Stimulated activated CD4-positive, alpha-beta T cell treated with anti-CD3 and anti-CD28 coated beads, Interleukin-15, amount 100 ng/mL, for 48 hours (primary cell): ENCODE data around the gene LARP6.
"Not testable (repeated sequence)": the region's sequence is repeated elsewhere in the genome, so short reads cannot be mapped to it uniquely, and the experiment has no call there.

Experiments
- DNase-seq, 2 donors: peaks; one replicate each; pipeline ENCODE4 v3.0.0-alpha.2; 2020; ENCODE audit warnings: low read depth in 2 of 2

Gene LARP6

DNA sequence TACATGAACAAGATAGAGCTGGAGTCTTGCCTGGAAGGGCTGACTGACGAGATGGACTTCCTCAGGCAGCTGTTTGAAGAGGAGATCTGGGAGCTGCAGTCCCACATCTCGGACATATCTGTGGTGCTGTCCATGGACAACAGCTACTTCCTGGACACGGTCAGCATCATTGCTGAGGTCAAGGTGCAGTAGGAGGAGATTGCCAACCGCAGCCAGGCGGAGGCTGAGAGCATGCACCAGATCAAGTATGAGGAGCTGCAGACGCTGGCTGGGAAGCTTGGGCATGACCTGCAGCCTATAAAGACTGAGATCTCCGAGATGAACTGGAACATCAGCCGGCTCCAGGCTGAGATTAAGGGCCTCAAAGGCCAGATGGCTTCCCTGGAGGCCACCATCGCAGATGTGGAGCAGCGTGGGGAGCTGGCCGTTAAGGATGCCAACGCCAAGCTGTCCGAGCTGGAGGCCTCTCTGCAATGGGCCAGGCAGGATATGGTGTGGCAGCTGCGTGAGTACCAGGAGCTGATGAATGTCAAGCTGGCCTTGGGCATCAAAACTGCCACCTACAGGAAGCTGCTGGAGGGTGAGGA, 5.5 kb upstream of the LARP6 start:
- DNase-seq, result no peak

DNA sequence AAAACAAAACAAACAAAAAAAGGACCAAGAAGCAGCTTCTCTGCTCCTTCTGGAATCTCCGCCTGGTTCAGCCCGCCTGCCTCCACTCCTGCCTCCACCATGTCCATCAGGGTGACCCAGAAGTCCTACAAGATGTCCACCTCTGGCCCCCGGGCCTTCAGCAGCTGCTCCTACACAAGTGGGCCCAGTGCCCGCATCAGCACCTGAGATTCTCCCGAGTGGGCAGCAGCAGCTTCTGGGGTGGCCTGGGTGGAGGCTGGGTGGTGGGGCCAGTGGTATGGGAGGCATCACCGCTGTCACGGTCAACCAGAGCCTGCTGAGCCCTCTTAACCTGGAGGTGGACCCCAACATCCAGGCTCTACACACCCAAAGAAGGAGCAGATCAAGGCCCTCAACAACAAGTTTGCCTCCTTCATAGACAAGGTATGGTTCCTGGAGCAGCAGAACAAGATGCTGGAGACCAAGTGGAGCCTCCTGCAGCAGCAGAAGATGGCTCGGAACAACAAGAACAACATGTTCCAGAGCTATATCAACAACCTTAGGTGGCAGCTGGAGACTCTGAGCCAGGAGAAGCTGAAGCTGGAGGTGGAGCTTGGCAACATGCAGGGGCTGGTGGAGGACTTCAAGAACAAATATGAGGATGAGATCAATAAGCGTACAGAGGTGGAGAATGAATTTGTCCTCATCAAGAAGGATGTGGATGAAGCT, 4.8 kb upstream of the LARP6 start:
- DNase-seq, result not testable (repeated sequence)

DNA sequence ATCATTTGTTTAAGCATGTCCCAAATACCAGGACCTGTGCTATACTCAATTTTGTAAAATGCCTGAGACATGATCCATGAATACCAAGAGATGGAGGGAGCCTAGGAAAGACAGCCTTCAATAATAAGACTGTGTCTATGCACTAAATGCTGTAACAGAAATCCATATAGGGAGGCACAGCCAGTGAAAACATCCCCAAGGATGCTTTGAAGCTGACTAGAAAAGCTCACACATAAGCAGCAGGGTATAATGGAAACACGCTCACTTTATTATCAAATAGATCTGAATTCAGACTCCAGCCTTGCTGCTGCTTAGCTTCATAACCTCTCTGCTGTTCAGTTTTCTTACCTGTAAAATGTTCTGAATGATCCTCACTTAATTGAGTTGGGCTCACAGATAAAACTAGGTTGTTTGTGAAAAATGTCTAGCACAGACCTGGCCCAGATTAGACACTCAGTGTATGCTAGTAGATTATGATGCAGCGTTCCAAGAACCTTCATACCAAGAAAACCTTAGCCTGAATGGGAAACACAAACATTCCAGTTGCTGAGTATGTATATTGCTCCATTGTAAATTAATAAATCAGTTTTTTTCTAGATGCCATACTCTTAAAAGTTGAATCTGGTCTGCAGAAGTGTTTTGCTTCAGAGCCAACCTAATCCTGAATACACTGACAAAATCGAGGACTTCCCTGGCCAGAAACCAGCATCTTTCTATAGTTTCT, 3.8 kb upstream of the LARP6 start:
- no peak for DNase-seq

DNA sequence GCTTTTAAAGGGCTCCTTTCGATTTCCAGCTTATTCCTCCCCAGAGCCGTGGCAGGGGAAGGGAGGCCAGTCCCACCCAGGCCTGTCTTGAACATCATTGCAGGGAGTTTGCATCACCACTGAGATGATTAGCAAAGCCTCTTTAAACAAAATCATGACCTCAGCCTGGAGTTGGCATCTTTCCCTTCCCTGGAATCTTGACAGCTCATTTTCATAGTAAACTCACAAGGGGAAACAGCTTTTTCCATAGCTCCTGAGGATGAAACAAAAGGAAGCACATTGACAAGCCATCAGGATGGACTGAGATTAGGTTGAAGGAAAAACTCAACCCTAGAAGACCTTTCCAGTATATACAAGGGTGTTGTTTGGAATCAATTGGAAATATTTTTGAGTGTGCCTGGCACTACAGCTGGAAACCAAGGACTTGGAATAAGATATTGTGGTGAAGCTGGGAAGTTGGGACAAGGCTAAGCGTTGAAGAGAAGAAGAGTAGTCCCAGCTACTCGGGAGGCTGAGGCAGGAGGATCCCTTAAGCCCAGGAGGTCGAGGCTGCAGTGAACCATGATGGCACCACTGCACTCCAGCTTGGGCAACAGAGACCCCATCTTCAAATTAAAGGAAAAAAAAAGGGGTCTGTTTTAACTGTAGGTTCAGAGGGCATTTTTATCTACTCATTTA, 3.1 kb upstream of the LARP6 start:
- no peak for DNase-seq

DNA sequence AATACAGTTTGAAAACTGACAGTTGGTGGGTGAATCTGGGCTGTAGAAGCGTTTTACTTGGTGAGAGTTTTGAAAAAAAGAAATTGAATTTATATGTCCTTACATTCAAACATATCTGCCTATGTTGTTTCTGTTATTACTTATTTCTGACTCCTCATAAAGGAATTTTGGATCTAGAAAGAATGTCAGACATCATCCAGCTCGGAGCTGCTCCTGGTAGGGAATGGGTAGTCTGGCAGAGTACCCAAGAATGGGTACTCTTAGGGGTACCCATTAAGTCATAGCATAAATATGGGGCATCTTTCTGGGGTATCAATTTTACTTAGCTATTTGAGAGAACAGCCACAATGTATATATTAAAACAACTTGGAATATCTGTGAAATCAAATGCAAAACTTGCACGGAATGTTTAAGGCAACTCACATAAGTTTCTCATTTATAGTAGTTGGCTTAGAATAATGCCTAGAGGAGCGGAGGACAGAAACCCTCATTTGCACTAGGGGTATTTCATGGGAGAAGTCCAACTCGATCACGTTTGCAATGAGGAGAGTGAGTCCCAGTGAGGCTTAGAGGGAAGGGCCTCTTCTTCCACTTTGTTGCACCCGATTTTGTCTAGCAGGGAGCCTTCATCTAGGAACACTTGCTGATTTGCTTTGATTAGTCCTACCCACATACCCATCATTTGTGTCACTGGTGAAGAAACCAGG, 2.4 kb upstream of the LARP6 start:
- no peak for DNase-seq

DNA sequence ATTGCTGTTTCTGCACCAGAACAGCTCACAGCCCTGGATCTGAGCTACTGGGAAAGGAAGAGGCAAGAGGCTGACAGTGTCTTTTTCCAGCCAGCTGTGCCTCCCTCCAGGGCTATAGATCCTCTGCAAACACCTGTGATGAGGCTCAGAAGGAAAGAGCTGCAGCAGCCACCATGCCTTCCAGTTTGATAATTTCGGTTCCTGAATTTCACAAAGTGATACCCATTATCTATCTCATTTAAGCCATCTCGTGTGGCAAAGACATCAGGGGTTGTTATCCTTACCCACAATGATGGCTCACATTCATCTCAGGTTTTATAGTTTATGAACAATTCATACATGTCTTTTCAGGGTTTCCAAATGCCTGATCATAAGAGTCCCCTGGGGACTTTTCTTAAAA, 1.8 kb upstream of the LARP6 start:
- no peak for DNase-seq

DNA sequence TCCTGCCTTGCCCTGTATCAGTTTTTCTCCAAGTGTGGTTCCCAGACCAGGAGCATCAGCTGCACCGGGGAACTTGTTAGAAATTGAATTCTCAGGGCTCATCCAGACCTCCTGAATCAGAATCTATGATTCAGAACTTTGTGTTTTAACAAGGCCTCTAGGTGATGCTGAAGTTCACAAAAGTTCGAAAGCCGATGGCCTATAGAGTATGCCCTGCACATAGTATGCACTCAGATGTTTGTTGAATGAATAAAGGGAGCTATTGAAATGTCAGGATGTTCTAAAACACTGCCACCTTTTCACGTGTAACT, 664 bp upstream of the LARP6 start:
- no peak for DNase-seq

DNA sequence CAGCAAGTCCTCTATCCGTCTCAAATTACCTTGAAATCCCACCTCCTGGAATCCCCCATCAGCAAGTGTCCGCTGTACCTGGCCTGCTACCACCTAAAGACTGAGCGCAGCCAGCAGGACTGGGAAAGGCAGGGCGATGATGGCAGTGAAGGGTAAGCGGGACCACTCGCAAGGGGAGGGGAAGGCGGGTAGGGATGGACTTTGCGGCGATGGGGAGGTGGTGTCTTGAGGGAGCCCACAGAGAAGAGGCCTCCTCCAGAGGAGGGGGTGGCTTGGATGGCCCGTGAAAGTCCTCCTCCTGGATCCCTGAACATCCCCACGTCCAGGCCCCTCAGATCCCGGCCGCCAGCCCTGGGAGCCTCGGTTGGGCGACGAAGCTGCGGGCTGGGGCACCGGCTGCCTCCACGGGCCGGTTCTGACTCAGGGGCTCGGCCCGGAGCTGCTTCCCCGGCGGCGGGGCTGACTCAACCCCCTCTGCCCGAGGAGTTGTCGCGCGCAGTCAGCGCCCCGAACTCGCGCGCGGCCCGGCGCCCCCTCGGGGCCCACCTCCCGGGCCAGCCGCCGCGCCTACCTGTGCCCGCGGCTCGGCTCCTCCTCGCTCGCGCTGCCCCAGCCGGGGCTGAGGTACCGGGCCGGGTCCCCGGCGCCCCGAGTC, 512 bp downstream of the LARP6 start:
- no peak for DNase-seq

DNA sequence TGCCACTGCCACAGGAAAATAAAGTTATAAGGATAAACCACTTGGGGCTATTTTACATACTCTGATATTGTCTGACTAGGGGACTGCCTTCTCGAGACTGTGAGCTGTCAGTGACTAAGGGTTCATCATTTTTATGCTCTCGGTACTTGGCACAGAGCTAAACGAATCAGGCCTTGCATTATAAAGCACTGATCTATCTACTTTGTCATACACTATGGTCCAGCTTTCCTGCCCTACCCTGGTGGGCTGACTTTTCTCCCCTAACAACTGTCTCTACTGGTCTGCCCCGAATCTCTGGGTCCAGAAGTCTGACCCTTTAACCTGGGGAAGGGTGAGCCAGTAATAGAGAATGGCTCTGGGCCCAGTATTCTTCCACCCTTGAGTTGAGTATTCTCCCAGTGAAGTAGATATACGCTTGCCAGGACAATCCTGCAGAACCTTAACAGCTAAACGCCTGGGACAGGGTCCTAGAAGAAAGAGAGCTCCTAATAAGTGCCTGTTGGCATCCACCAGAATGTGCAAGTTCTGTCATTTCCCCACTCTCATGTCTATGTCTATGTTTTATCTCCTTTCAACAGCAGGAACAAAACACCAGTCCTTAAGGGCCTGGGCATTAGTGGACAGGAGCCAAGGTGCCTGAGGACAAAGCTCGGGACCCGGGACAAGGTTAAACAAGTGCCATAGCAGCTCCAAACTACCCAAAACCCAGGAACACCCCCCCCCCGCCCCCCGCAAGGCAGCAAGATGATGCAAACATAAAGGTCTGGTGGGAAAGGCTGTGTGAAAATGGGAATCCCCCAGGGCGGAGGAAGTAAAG, 1.2 kb downstream of the LARP6 start:
- DNase-seq, result no peak

DNA sequence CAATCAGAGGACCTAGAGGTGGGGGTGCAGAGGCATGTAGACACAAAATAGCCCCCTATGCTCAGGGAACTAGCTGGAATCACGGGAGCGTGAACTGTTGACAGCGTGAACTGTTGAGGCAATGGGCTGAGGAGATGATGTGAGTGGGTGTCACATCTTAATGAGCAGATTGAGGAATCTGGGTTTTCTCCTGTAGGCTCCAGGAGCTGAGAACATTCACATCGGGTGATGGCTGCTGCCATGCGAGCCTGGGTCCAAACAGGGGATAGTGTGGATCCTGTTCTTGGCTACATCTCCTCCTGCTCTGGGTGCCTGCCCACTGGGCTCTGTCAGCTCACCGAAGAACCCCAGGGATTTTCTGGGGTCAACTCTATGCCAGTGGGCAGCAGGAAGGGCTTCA, 2.1 kb downstream of the LARP6 start:
- DNase-seq, result no peak

DNA sequence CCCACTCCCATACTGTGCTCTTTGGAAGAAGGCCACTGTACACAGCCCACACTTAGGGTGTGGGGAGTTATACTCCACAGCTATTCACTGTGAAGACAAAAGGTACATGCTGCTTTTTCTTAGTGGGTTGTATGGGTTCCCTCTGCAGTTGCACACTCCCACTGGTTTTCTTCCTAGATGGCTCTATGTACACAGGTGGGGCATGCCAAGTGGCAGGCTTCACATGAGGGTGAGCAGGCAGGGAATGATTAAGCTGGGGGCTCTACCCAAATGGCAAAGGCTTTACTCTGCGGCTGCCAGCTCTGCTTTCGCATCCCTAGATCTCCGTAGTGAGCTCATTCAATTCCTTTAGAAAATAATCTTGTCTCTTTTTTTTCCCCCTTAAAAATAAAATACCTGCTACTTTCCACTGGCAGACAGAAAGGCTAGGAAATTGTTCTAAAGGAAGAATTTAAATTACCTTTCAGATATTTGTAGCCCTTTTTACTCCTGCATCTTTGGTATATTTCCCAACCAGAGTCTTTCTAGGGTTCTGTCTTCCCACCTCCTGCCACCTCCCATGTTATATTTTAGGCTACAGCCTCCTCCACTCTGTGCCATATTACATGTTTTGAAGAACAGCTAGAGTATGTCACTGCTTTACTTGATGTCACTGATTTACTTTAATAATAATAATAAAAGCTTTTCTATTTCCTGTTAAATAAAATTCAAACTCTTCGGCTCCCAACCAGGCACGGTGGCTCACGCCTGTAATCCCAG, 8.2 kb downstream of the LARP6 start:
- no peak for DNase-seq

DNA sequence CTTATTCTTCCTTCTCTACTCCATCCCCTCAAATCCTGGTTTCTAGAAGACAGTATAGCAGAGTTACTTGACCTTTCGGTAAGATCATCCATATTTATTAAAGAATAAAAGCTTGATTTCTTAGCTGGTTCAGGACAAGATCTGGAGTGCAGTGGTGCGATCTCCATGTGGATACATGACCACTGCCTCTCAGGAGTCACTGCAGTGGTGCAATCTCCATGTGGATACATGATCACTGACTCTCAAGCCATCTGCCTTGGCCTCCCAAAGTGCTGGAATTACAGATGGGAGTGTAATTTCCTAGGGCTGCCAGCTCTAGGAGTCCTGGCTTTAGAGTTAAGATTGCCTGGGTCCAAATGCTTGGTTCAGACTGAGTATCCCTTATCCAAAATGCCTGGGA, 16.5 kb downstream of the LARP6 start:
- no peak for DNase-seq

DNA sequence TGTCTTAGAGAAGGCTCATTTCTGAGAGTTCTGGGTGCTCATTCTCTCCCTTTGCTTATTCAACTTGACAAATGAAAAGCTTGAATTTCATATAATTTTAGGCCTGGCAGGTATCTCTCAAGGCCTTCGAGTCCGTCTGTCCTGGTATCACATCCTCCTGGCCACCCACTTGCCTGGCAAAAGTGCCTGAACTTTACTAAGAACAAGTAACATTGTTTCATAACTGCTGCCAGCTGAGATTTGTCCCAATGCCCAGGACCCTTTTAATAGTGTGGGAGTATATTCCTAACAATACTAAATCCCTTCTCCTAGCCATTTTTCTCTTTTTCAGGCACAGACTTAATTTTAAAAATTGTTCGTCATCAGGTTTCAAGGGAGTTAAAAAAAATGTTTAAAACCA, 18.1 kb downstream of the LARP6 start:
- DNase-seq, result no peak

DNA sequence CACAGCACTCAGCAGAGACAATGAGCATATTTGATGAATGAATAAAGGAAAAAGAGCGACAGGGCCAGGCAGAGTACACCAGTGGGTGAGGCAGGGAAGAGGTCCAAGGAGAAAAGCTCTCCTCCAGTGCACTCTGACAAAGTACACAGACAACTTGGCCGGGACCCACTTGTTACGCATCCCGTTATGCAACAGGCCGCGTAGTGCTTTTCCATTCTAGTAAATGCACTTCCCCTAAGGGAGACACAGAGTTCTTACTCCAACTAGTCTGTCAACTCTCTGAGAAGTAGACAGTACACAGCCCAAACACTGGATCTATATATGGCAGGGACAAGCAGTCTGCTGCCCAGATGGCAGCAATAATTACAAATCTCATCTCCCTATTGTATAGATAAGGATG, 18.5 kb downstream of the LARP6 start:
- DNase-seq, result no peak

DNA sequence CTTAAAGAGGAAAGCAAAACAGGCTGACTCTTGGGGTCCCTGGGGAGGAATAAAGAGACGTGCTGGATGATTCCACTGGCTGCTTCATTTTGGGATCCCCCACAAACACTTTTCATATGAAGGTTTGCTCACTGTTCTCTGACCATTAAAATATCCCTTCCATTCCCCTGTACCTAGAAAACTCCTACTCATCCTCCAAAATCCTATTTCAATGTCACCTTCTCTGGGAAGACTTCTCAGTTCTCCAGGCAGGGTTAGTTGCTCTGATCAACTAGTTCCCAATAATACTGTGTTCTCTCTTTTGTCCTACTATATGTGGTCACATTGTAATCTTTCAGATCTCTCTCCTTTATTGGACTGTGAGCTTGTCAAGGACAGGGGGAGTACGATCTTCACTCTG, 19.0 kb downstream of the LARP6 start:
- no peak for DNase-seq

DNA sequence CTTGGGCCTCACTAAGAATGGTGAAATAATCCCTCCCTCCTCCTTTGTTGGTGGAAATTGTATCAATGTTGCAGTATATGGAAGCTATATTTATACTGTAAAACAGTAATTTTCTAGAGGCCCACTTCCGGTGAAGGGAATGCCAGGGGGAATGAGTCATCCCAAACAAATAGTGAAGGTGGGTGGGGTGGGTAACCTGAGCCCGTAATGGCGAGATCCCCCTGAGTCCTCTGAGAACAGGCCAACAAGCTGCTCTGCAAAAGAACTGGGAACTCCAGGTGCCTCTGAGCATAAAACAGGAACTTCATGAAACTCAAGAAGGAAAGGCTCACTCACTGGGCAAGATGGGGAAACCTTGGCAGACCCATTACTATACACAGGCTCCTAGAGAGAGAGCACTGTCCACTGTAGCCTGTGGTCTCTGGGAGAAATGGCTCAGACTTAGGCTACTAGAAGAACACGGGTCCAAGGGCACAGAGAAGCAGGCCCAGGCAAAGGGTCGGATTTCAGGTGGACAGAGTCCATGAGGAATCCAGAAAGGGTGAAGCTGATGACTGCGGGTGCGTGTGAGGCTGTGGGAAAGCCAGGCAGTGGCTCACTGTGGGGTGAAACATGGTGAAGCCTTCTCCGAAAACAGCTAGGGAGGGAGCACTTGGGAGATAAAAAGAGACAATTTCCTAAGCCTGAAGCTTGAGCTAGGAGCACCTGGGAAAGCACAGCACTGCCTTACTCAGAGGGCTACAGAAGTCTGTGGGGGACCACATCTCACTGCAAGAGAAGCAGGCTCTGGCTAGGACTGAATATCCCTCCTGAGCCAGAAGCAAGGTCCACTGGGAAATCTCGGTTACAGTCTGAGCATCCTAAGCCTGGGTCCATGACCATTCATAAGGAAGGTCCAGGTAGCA, 19.8 kb downstream of the LARP6 start:
- no peak for DNase-seq

DNA sequence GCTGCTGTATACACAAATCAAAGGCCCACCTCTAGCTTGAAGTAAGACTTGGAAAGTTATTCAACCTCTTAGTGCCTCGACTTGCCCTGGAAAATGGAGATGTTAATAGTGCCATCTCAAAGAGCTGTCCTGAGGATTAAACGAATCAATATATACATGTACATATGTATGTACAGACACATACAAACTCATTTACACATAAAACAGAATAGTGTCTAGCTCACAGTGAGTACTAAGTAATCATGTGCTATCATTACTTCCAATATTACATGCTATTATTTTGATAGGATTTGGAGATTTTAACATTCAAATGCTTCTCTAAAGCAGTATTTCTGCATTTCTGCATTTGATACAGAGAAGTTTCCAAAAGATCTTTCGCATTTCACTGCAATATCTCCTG, 20.5 kb downstream of the LARP6 start:
- no peak for DNase-seq

DNA sequence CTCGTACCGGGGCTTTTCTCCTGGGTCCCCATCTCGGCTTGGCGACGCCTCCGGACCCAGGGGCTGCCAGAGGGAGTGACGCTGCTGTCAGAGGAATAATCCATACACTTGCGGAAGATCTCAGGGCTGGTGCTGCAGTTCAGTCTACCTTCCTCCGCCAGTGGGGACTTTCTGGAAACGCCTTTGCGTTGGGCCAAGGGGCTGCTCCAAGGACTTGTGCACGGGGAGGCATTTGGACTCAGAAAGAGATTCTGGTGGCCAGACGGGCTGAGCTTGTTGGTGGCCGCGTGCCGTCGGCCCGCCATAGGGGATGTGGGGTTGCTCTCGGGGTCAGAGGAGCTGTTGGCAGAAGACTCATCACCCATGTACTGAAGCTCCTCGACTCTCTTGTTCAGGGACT, 21.8 kb downstream of the LARP6 start:
- DNase-seq, result no peak
